ENCODE data around the gene SMIM12.

Gene SMIM12

DNA sequence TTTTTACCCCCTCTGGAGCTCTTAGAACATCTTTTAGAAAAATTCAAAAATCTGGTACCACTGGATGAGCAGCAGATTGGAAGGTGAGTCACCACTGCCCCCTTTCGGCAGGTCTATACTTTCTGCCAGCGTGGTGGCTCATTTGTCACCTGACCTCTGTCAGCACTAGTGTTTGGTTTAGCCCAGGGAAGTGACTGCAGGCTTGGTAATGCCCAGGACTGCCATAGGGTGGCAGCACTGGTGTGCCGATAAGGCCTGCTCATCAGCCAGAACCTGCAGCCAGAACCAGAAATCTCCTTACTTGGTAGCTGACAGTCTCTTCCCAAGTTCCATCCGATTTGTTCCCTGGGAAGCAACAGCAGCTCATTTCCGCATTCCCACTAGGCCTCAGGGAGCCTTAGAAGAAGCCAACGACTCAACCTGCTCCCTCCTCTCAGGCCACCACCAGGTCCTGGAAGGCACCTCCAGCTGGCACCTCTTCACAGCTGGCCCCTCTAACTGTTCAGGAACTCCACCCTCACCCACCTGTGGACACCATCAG lies 6.8 kb downstream of the SMIM12 start:
- H3K9me2 ChIP-seq (ENCODE audit: low read depth, low read length), result no peaks in the 10 kb centered on the region
- H3K27ac ChIP-seq (ENCODE audit: low read depth, low read length, poor library complexity, severe bottlenecking), result no peak overlapping the region
- H3K79me2 ChIP-seq (ENCODE audit: insufficient read depth, low read length), result no peaks in the 10 kb centered on the region
- H3K4me2 ChIP-seq (ENCODE audit: low read length), result no peak overlapping the region
- TF ChIP-seq, protein P1, sequence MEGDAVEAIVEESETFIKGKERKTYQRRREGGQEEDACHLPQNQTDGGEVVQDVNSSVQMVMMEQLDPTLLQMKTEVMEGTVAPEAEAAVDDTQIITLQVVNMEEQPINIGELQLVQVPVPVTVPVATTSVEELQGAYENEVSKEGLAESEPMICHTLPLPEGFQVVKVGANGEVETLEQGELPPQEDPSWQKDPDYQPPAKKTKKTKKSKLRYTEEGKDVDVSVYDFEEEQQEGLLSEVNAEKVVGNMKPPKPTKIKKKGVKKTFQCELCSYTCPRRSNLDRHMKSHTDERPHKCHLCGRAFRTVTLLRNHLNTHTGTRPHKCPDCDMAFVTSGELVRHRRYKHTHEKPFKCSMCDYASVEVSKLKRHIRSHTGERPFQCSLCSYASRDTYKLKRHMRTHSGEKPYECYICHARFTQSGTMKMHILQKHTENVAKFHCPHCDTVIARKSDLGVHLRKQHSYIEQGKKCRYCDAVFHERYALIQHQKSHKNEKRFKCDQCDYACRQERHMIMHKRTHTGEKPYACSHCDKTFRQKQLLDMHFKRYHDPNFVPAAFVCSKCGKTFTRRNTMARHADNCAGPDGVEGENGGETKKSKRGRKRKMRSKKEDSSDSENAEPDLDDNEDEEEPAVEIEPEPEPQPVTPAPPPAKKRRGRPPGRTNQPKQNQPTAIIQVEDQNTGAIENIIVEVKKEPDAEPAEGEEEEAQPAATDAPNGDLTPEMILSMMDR (IDR thresholded peaks at IDR 0.05; ENCODE audit: low read length), result peak; percentile 99
- TF ChIP-seq EZH2 (IDR thresholded peaks at IDR 0.05; ENCODE audit: borderline replicate concordance, low read length), result no peak
- no peaks in the 10 kb centered on the region for H4K20me1 ChIP-seq (ENCODE audit: insufficient read depth, low read length)
- no peaks in the 10 kb centered on the region for H3F3A ChIP-seq (ENCODE audit: insufficient read depth, low read length)
- no peak overlapping the region for H2AFZ ChIP-seq (ENCODE audit: low read length)
- H3K9me3 ChIP-seq (ENCODE audit: low read length), result no peaks in the 10 kb centered on the region
- H3K27me3 ChIP-seq (ENCODE audit: insufficient read depth, low read length), result no peaks in the 10 kb centered on the region
- H3K36me3 ChIP-seq (ENCODE audit: insufficient read depth, low read length), result peaks cover 41% of the 10 kb centered on the region
- no peak overlapping the region for H3K4me3 ChIP-seq (ENCODE audit: low read depth, low read length, poor library complexity, severe bottlenecking)
- H3K9ac ChIP-seq (ENCODE audit: low read length), result no peak overlapping the region
- peaks cover 3% of the 10 kb centered on the region for H3K4me1 ChIP-seq (ENCODE audit: insufficient read depth, low read length, severe bottlenecking)

DNA sequence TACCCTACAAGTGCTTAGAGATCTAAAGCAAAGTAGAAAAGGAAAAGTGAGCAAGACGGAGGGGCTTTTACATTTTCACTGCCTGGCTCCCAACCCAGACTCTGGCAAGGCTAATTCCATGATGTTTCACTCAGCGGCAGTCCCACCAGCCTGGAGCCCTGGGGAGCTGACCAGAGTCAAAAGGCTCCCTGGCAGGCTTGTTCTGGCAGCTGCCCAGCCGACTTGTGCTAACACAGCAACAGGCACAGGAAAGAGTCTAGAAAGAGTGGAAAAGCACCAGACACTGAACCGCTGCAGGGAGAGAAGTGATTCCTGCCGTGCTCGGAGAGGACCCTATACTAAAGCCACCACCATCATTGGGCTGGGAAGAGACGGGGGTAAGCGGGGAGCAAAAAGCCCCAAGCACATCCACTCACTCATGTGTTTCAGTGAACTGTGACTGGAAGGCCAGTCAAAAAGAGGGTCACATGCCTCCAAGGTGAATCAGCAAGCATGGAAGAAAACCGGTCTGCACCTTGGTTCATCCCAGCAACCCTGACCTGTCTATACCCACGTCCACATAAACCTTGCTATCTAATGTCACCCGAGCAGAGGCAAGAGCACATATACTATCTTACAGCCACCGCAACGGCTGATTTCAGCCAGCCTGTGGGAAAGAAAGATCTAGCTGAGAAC lies 8.0 kb downstream of the SMIM12 start:
- H4K20me1 ChIP-seq (ENCODE audit: insufficient read depth, low read length), result no peaks in the 10 kb centered on the region
- H3F3A ChIP-seq (ENCODE audit: insufficient read depth, low read length), result no peaks in the 10 kb centered on the region
- H3K4me3 ChIP-seq (ENCODE audit: low read depth, low read length, poor library complexity, severe bottlenecking), result no peak overlapping the region
- peaks cover 41% of the 10 kb centered on the region for H3K36me3 ChIP-seq (ENCODE audit: insufficient read depth, low read length)
- no peaks in the 10 kb centered on the region for H3K27me3 ChIP-seq (ENCODE audit: insufficient read depth, low read length)
- no peak overlapping the region for H3K4me2 ChIP-seq (ENCODE audit: low read length)
- no peaks in the 10 kb centered on the region for H3K9me3 ChIP-seq (ENCODE audit: low read length)
- H3K79me2 ChIP-seq (ENCODE audit: insufficient read depth, low read length), result no peaks in the 10 kb centered on the region
- no peak overlapping the region for H3K9ac ChIP-seq (ENCODE audit: low read length)
- no peaks in the 10 kb centered on the region for H3K9me2 ChIP-seq (ENCODE audit: low read depth, low read length)
- TF ChIP-seq, protein P1 (IDR thresholded peaks at IDR 0.05; ENCODE audit: low read length), result no peak
- TF ChIP-seq EZH2 (IDR thresholded peaks at IDR 0.05; ENCODE audit: borderline replicate concordance, low read length), result no peak
- H2AFZ ChIP-seq (ENCODE audit: low read length), result no peak overlapping the region
- H3K27ac ChIP-seq (ENCODE audit: low read depth, low read length, poor library complexity, severe bottlenecking), result no peak overlapping the region
- H3K4me1 ChIP-seq (ENCODE audit: insufficient read depth, low read length, severe bottlenecking), result no peaks in the 10 kb centered on the region

DNA sequence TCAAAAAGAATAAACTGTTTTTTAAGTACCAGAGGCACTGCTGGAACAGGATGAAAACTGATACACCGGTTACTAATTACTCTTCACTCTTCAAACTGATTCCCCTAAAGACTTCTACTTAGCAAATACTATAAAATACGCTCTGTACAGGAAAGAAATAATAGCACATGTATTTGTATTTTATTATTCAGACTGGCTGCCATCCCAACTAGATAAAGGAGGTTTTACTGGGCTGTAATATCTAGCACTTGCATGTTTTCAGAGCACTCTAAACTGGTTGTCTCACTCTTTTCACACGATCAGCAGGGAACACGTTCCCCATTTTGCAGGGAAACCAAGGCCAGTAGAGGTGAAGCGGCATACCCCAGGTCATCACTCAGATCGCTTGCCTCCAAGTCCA lies 9.2 kb downstream of the SMIM12 start:
- Histone ChIP-seq H3K36me3 (ENCODE audit: insufficient read depth, low read length) (peaks cover 37% of the 10 kb centered on the region), H3F3A (ENCODE audit: insufficient read depth, low read length) (no peaks in the 10 kb centered on the region), H2AFZ (ENCODE audit: low read length) (no peak overlapping the region), H3K9me3 (ENCODE audit: low read length) (no peaks in the 10 kb centered on the region), H3K4me2 (ENCODE audit: low read length) (no peak overlapping the region), H3K79me2 (ENCODE audit: insufficient read depth, low read length) (no peaks in the 10 kb centered on the region), H3K27me3 (ENCODE audit: insufficient read depth, low read length) (no peaks in the 10 kb centered on the region), H3K4me3 (ENCODE audit: low read depth, low read length, poor library complexity, severe bottlenecking) (no peak overlapping the region), H4K20me1 (ENCODE audit: insufficient read depth, low read length) (no peaks in the 10 kb centered on the region), H3K9me2 (ENCODE audit: low read depth, low read length) (no peaks in the 10 kb centered on the region), H3K4me1 (ENCODE audit: insufficient read depth, low read length, severe bottlenecking) (no peaks in the 10 kb centered on the region), H3K9ac (ENCODE audit: low read length) (no peak overlapping the region), H3K27ac (ENCODE audit: low read depth, low read length, poor library complexity, severe bottlenecking) (no peak overlapping the region)
- no peak for TF ChIP-seq EZH2 (IDR thresholded peaks at IDR 0.05; ENCODE audit: borderline replicate concordance, low read length)

DNA sequence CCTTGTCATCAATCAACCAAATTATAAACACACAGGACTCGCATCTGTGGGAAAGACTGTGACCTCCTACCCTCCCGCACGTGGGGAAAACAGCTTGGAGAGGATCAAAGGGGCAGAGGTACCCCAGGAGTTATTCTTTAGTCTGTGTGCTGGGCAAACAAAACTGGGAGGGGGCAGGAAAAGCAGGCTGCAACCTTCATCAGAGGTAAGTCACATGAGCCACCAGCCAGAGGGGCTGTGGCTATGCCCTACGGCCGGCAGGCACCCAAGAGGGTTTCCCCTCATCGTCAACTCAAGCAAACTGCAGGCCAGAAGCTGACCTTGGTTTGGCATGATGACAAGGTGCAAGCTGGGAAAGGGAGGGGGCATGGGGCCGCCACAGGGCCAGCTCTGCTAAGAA lies 12.5 kb downstream of the SMIM12 start:
- H2AFZ ChIP-seq (ENCODE audit: low read length), result no peak overlapping the region
- H3K4me3 ChIP-seq (ENCODE audit: low read depth, low read length, poor library complexity, severe bottlenecking), result no peak overlapping the region
- H3K9me2 ChIP-seq (ENCODE audit: low read depth, low read length), result no peaks in the 10 kb centered on the region
- peaks cover 13% of the 10 kb centered on the region; the same call in 1 of the 2 replicates for H3K36me3 ChIP-seq (ENCODE audit: insufficient read depth, low read length)
- no peaks in the 10 kb centered on the region for H3K9me3 ChIP-seq (ENCODE audit: low read length)
- no peak overlapping the region for H3K9ac ChIP-seq (ENCODE audit: low read length)
- TF ChIP-seq, protein P1 (IDR thresholded peaks at IDR 0.05; ENCODE audit: low read length), result no peak
- TF ChIP-seq EZH2 (IDR thresholded peaks at IDR 0.05; ENCODE audit: borderline replicate concordance, low read length), result no peak
- H3K79me2 ChIP-seq (ENCODE audit: insufficient read depth, low read length), result no peaks in the 10 kb centered on the region
- H3K4me1 ChIP-seq (ENCODE audit: insufficient read depth, low read length, severe bottlenecking), result no peaks in the 10 kb centered on the region
- no peaks in the 10 kb centered on the region for H3F3A ChIP-seq (ENCODE audit: insufficient read depth, low read length)
- no peaks in the 10 kb centered on the region for H4K20me1 ChIP-seq (ENCODE audit: insufficient read depth, low read length)
- H3K27ac ChIP-seq (ENCODE audit: low read depth, low read length, poor library complexity, severe bottlenecking), result no peak overlapping the region
- no peak overlapping the region for H3K4me2 ChIP-seq (ENCODE audit: low read length)
- no peaks in the 10 kb centered on the region for H3K27me3 ChIP-seq (ENCODE audit: insufficient read depth, low read length)
